Endothelial cell of umbilical vein (primary cell): ENCODE measurements around the gene CDIPT. TPM values are rescaled to one million over a fixed set of nuclear protein-coding genes. Genes with fewer than 3 reads are reported as not detected.

Experiments used
- BruUV-seq: library from RNA; stranded (reverse); fragments of 400-500 nt; replicated peaks from 2 replicates; lab custom pipeline; 2021; lab: Mats Ljungman, UMichigan
- CTCF ChIA-PET: fragments of 300-600, 350-600 bp; sonication (Branson Sonifier 250); formaldehyde crosslinking; loops from one replicate; lab custom pipeline; 2021; ENCODE audit warnings: antibody characterized with exemption, inconsistent platforms; lab: Charles Lee
- POLR2A ChIA-PET: fragments of 300-600, 350-600 bp; sonication (Branson Sonifier 250); formaldehyde crosslinking; loops from one replicate; lab custom pipeline; 2021; ENCODE audit warnings: antibody characterized with exemption, inconsistent platforms; lab: Charles Lee
- DNase-seq: peaks from one replicate; pipeline ENCODE4 v3.0.0-alpha.2; 2011; ENCODE audit warnings: low read depth, low spot score
- FAIRE-seq: peaks from 2 replicates; lab custom pipeline; 2011; peaks lifted over from hg19 to GRCh38; lab: Jason Lieb, UNC
- H2AFZ ChIP-seq: 2 replicates; pipeline ENCODE4 v1.6.0; 2012; ENCODE audit warnings: low read depth, low read length, control low read depth, inconsistent platforms
- H3K27ac ChIP-seq: 2 replicates; pipeline ENCODE4 v1.5.1; 2011; ENCODE audit warnings: low read depth, mild to moderate bottlenecking, control low read depth, low read length, moderate library complexity; ENCODE audit not compliant: insufficient read depth
- H3K27me3 ChIP-seq, 2 experiments: 2 replicates each; pipeline versions ENCODE4 v1.6.0 to v1.6.1; 2011; ENCODE audit warnings: low read length in 2 of 2, mixed read lengths in 1 of 2; ENCODE audit not compliant: control insufficient read depth in 2 of 2, insufficient read depth in 2 of 2
- H3K36me3 ChIP-seq, 2 experiments: 2 replicates in 1 of 2; 3 replicates in 1 of 2; pipeline ENCODE4 v1.5.1; 2011; ENCODE audit warnings: low read length in 2 of 2, mild to moderate bottlenecking in 1 of 2, moderate library complexity in 1 of 2; ENCODE audit not compliant: control insufficient read depth in 2 of 2, insufficient read depth in 2 of 2; ENCODE audit errors: extremely low read depth in 1 of 2
- H3K4me1 ChIP-seq: 3 replicates; pipeline ENCODE4 v1.5.1; 2011; ENCODE audit warnings: mild to moderate bottlenecking, low read length; ENCODE audit not compliant: control insufficient read depth, insufficient read depth; ENCODE audit errors: extremely low read depth
- H3K4me2 ChIP-seq: 2 replicates; pipeline ENCODE4 v1.6.1; 2011; ENCODE audit warnings: low read length, control low read depth, mixed read lengths; ENCODE audit not compliant: insufficient read depth
- H3K4me3 ChIP-seq, 3 experiments: fragments of 200-600 bp in 1 of 3; sonication (generic), shearing (Covaris generic) in 1 of 3; replicated peaks in 1 of 3; 2 replicates each; pipeline ENCODE4 v1.5.1; 2011 to 2016; ENCODE audit warnings: control low read depth in 3 of 3, low read length in 3 of 3, mild to moderate bottlenecking in 2 of 3, inconsistent platforms in 1 of 3, low read depth in 1 of 3, moderate library complexity in 1 of 3; ENCODE audit not compliant: insufficient read depth in 1 of 3
- H3K79me2 ChIP-seq: 2 replicates; pipeline ENCODE4 v1.6.0; 2012; ENCODE audit warnings: low read length, inconsistent platforms; ENCODE audit not compliant: control insufficient read depth, insufficient read depth
- H3K9ac ChIP-seq: replicated peaks from 2 replicates; pipeline ENCODE3; 2011; ENCODE audit warnings: low read length, control low read depth; ENCODE audit not compliant: insufficient read depth; ENCODE audit errors: extremely low read depth
- H3K9me1 ChIP-seq: replicated peaks from 3 replicates; pipeline ENCODE4 v1.6.0; 2011; ENCODE audit warnings: mild to moderate bottlenecking, low read length; ENCODE audit not compliant: control insufficient read depth, insufficient read depth; ENCODE audit errors: extremely low read depth
- H3K9me3 ChIP-seq: replicated peaks from 2 replicates; pipeline ENCODE4 v1.5.1; 2012; ENCODE audit warnings: low read length, inconsistent platforms; ENCODE audit not compliant: control insufficient read depth, insufficient read depth
- H4K20me1 ChIP-seq: replicated peaks from 2 replicates; pipeline ENCODE3; 2011; ENCODE audit warnings: mild to moderate bottlenecking, low read length; ENCODE audit not compliant: control insufficient read depth, insufficient read depth; ENCODE audit errors: extremely low read depth
- EZH2 ChIP-seq: IDR thresholded peaks from 2 replicates; pipeline ENCODE4 v1.6.1; 2012; ENCODE audit warnings: borderline replicate concordance, low read depth, mild to moderate bottlenecking, moderate library complexity, low read length, inconsistent platforms; ENCODE audit not compliant: severe bottlenecking
- JUN ChIP-seq: IDR thresholded peaks from 2 replicates; pipeline ENCODE4 v1.6.1; 2011; ENCODE audit warnings: borderline replicate concordance, low read depth; ENCODE audit not compliant: insufficient read length, insufficient read depth
- MAX ChIP-seq: IDR thresholded peaks from 2 replicates; pipeline ENCODE4 v1.6.1; 2011; ENCODE audit not compliant: insufficient read depth, insufficient read length
- POLR2AphosphoS5 ChIP-seq: IDR thresholded peaks from 2 replicates; pipeline ENCODE4 v1.6.1; 2012; ENCODE audit warnings: low read depth, mild to moderate bottlenecking, control low read depth, low read length, moderate library complexity; ENCODE audit not compliant: insufficient read depth
- dilution Hi-C: fragments of 300-500 bp; cut with MboI; formaldehyde crosslinking; loops from one replicate; pipeline ENCODE4 v1.15.0; 2019; ENCODE audit warnings: low sequenced_read_pairs; ENCODE audit not compliant: extremely low pct_ligation_motif_present
- intact Hi-C: fragments of 100-400 bp; cut with micrococcal nuclease; formaldehyde crosslinking; loops from one replicate; pipeline ENCODE4 v1.10.0; 2022
- polyA plus RNA-seq, 4 experiments: library from polyadenylated mRNA; depleted of rRNA in 3 of 4; stranded (reverse) in 3 of 4; unstranded in 1 of 4; fragments of >200 nt; gene quantifications; 2 replicates each; pipeline versions ENCODE4 v1.2.1 to v1.2.3, GENCODE V29; 2011 to 2012; ENCODE audit warnings: missing spikeins in 1 of 4
- total RNA-seq: library from RNA; stranded (reverse); gene quantifications from 2 replicates; pipeline ENCODE4 v1.2.3, GENCODE V29; 2021

The CDIPT gene
- total and polyA plus RNA-seq, 2 donors (not counting 3 experiments of a cell fraction or from before 2014, with no cell fraction given), result 68.7 to 161 TPM

DNA sequence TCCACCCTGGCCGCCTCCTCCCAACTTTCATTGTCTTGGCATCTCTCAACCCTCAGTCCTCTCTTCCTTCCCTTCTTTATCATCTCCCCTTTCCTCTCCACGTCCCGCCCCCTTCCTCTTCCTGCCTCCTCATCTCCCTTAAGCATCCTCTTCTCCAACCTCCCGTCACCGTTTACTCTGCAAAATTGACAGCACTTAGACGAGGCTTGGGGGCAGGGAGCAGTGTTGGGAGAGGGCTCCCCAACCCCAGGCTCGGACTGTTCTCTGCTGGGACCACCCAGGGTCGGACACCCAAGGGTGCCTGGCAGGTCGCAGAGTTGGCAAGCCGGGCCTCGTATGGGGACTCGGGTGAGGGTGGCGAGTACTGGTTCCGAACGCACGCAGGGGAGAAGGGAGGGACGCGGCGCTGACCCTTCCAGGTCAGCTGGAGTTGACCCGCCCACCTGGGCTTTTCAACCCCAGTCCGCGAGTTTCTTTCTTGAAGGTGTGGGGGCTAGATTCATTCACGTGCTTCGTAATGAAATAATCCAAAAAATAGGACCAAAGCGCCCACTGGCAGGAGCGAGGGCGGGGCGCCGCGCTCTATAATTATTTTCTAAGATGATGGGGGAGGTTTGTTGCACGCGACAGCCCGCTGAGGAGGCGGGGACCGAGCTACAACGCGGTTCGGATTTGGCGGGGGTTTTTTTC lies 47.8 kb downstream of the CDIPT start:
- Histone ChIP-seq H3K4me2 (peak overlapping the region; percentile 49), H2AFZ (peak overlapping the region; percentile 27), H3K4me1 (peaks cover 38% of the 10 kb centered on the region), H3K9ac (peak overlapping the region; percentile 1), H3K4me3 (peak overlapping the region in 2 of 3 experiments; percentile 2 to 81), H3K9me1 (no peaks in the 10 kb centered on the region), H4K20me1 (no peaks in the 10 kb centered on the region), H3K27me3 (no peaks in the 10 kb centered on the region), H3K27ac (peak overlapping the region; percentile 1), H3K36me3 (peaks cover 0 to 8% of the 10 kb centered on the region in 2 experiments), H3K9me3 (no peaks in the 10 kb centered on the region), H3K79me2 (peaks cover 15% of the 10 kb centered on the region)
- FAIRE-seq (peak; percentile 72), DNase-seq (no peak)
- intact Hi-C loops, result no loop called here
- TF ChIP-seq POLR2AphosphoS5 (peak; percentile 23), EZH2 (no peak)
- ChIA-PET POLR2A (interaction anchor here (0.6 to 0.7 kb wide), 4 partner anchors 8 to 1108 kb away, joined by 3 to 7 read pairs (median 5); partner anchors contain the start of genes FBXL19 and YPEL3), CTCF (interaction anchor here (0.7 to 8.2 kb wide), 18 partner anchors 7 to 217 kb away, joined by 3 to 140 read pairs (median 7); partner anchors contain the start of genes ASPHD1, KIF22 and SEZ6L2)
- dilution Hi-C loops, result no loop called here
- BruUV-seq, result no TSS peak

GRCh38 chr16:29814592-29814991 lies 48.4 kb downstream of the CDIPT start:
- no peaks in the 10 kb centered on the region for H3K9me1 ChIP-seq
- peaks cover 37% of the 10 kb centered on the region for H3K4me1 ChIP-seq
- H4K20me1 ChIP-seq, result no peaks in the 10 kb centered on the region
- DNase-seq (no peak), FAIRE-seq (no peak)
- no peak for TF ChIP-seq JUN
- TF ChIP-seq EZH2, result no peak
- TF ChIP-seq MAX, result no peak
- H3K9ac ChIP-seq, result no peak overlapping the region
- dilution Hi-C loops, result no loop called here
- no peaks in the 10 kb centered on the region for H3K27me3 ChIP-seq
- H3K27ac ChIP-seq, result no peak overlapping the region
- ChIA-PET CTCF (no interaction called here), POLR2A (no interaction called here)
- no peak overlapping the region for H2AFZ ChIP-seq
- peaks cover 18% of the 10 kb centered on the region for H3K79me2 ChIP-seq
- H3K4me3 ChIP-seq, result no peak overlapping the region
- BruUV-seq, result no TSS peak
- peaks cover 0 to 11% of the 10 kb centered on the region in 2 experiments for H3K36me3 ChIP-seq
- intact Hi-C loops, result no loop called here
- peak overlapping the region; percentile 49 for H3K4me2 ChIP-seq
- no peaks in the 10 kb centered on the region for H3K9me3 ChIP-seq
